NB4 (cell line): Measurements from ENCODE around the gene TBC1D14.

Experiments
- CTCF ChIP-seq: IDR thresholded peaks from one replicate; pipeline ENCODE4 v1.5.1; 2012; ENCODE audit warnings: low read depth, low read length
- MAX ChIP-seq: IDR thresholded peaks from 2 replicates; pipeline ENCODE4 v1.6.1; 2011; ENCODE audit warnings: low read depth, low read length
- POLR2A ChIP-seq: IDR thresholded peaks from 2 replicates; pipeline ENCODE4 v1.6.1; 2011; ENCODE audit warnings: mild to moderate bottlenecking; ENCODE audit not compliant: insufficient read length; ENCODE audit errors: extremely low read depth

- TF ChIP-seq CTCF: no peak
- TF ChIP-seq POLR2A: no peak
- TF ChIP-seq MAX: peak; percentile 86
Measured at GRCh38 chr4:6926081-6926480, 16.5 kb downstream of the TBC1D14 start.
